ENCODE data around the gene COQ8A. TPM values are rescaled to one million over a fixed set of nuclear protein-coding genes. Genes with fewer than 3 reads are reported as not detected.

Gene COQ8A
- 10 to 100 TPM in 11 of 12 donors, not detected in 1; 30.4 to 73.1 (median 55.3) TPM for polyA plus RNA-seq (ENCODE audit: insufficient read length in 12 of 12)
- long read RNA-seq, donor 1, partial matches to known transcripts: 6 of 10 reads
- long read RNA-seq, donor 1, other reads (novel, unspliced or antisense): 0 of 10 reads
- long read RNA-seq, donor 2, partial matches to known transcripts: 22 of 23 reads
- long read RNA-seq, donor 2, other reads (novel, unspliced or antisense): 0 of 23 reads
- long read RNA-seq, donor 3, partial matches to known transcripts: 23 of 30 reads
- long read RNA-seq, donor 3, other reads (novel, unspliced or antisense): 0 of 30 reads
- long read RNA-seq, donor 4, partial matches to known transcripts: 6 of 7 reads
- long read RNA-seq, donor 4, other reads (novel, unspliced or antisense): 0 of 7 reads
- long read RNA-seq, donor 5, transcript COQ8A-201 (15 exons, 2,872 nt): major isoform, 7 of 43 reads
- long read RNA-seq, donor 5, partial matches to known transcripts: 35 of 43 reads
- long read RNA-seq, donor 5, other reads (novel, unspliced or antisense): 0 of 43 reads
- long read RNA-seq, donor 6, partial matches to known transcripts: 12 of 13 reads
- long read RNA-seq, donor 6, other reads (novel, unspliced or antisense): 0 of 13 reads
- long read RNA-seq, donor 7, partial matches to known transcripts: 22 of 25 reads
- long read RNA-seq, donor 7, other reads (novel, unspliced or antisense): 0 of 25 reads
- long read RNA-seq, donor 8, transcript COQ8A-201 (15 exons, 2,872 nt): major isoform, 7 of 64 reads
- long read RNA-seq, donor 8, transcript COQ8A-208 (2 exons, 449 nt): minor isoform, 5 of 64 reads
- long read RNA-seq, donor 8, partial matches to known transcripts: 51 of 64 reads
- long read RNA-seq, donor 8, other reads (novel, unspliced or antisense): 0 of 64 reads
- long read RNA-seq, donor 9, partial matches to known transcripts: 5 of 5 reads
- long read RNA-seq, donor 9, other reads (novel, unspliced or antisense): 0 of 5 reads
- long read RNA-seq, donor 10, transcript COQ8A-201 (15 exons, 2,872 nt): major isoform, 5 of 51 reads
- long read RNA-seq, donor 10, partial matches to known transcripts: 46 of 51 reads
- long read RNA-seq, donor 10, other reads (novel, unspliced or antisense): 0 of 51 reads
- long read RNA-seq, donor 11, transcript COQ8A-201 (15 exons, 2,872 nt): major isoform, 8 of 31 reads
- long read RNA-seq, donor 11, partial matches to known transcripts: 23 of 31 reads
- long read RNA-seq, donor 11, other reads (novel, unspliced or antisense): 0 of 31 reads

GRCh38 chr1:226940029-226940805 lies at the start of gene COQ8A:
Gene COQ8A (plus strand): TSS chr1:226940294. CDS start chr1:226961386, 21,092 bp downstream.
- DNase-seq: peak; percentile 98

GRCh38 chr1:226890331-226891108 lies 49.6 kb upstream of the COQ8A start:
- DNase-seq: no peak

- no peak for DNase-seq
These were observed 48.7 kb upstream of the COQ8A start for GRCh38 chr1:226891346-226891745.

- no peak for DNase-seq
These were observed 48.1 kb upstream of the COQ8A start for GRCh38 chr1:226891846-226892523.

GRCh38 chr1:226892524-226892875 lies 47.6 kb upstream of the COQ8A start:
- no peak for DNase-seq

GRCh38 chr1:226893936-226894335 lies 46.2 kb upstream of the COQ8A start:
- DNase-seq: no peak

GRCh38 chr1:226894826-226895225 lies 45.3 kb upstream of the COQ8A start:
- no peak for DNase-seq

- no peak for DNase-seq
These were observed 44.5 kb upstream of the COQ8A start for GRCh38 chr1:226895644-226896043.

GRCh38 chr1:226898246-226898645 lies 41.8 kb upstream of the COQ8A start:
- no peak for DNase-seq

- no peak for DNase-seq
These were observed 38.7 kb upstream of the COQ8A start for GRCh38 chr1:226901421-226901820.

- DNase-seq: no peak
These were observed 37.5 kb upstream of the COQ8A start for GRCh38 chr1:226902601-226903000.

GRCh38 chr1:226903819-226904716 lies 36.0 kb upstream of the COQ8A start:
- DNase-seq: peak; percentile 42

GRCh38 chr1:226904772-226905171 lies 35.3 kb upstream of the COQ8A start:
- DNase-seq: no peak

- DNase-seq: no peak
These were observed 31.7 kb upstream of the COQ8A start for GRCh38 chr1:226908419-226908818.

- no peak for DNase-seq
These were observed 31.2 kb upstream of the COQ8A start for GRCh38 chr1:226908913-226909312.

- no peak for DNase-seq
These were observed 27.4 kb upstream of the COQ8A start for GRCh38 chr1:226912587-226913176.

- no peak for DNase-seq
These were observed 24.5 kb upstream of the COQ8A start for GRCh38 chr1:226915672-226915995.

- no peak for DNase-seq
These were observed 23.6 kb upstream of the COQ8A start for GRCh38 chr1:226916497-226916896.

All from muscle of arm (tissue), 14 donors.